GM20000 (cell line): Measurements from ENCODE around the gene GABRD.
"Not testable (repeated sequence)": the region's sequence is repeated elsewhere in the genome, so short reads cannot be mapped to it uniquely, and the experiment has no call there.

Experiments
- DNase-seq: peaks from one replicate; pipeline ENCODE4 v3.0.0; 2012; ENCODE audit warnings: low spot score
- CTCF ChIP-seq: IDR thresholded peaks from 2 replicates; pipeline ENCODE4 v1.5.1; 2012; ENCODE audit warnings: mild to moderate bottlenecking, control low read depth; ENCODE audit errors: extremely low read depth, missing control alignments

GABRD gene

GRCh38 chr1:1973716-1974642 lies 45.2 kb upstream of the GABRD start:
- DNase-seq = no peak
- TF ChIP-seq CTCF = no peak

DNA sequence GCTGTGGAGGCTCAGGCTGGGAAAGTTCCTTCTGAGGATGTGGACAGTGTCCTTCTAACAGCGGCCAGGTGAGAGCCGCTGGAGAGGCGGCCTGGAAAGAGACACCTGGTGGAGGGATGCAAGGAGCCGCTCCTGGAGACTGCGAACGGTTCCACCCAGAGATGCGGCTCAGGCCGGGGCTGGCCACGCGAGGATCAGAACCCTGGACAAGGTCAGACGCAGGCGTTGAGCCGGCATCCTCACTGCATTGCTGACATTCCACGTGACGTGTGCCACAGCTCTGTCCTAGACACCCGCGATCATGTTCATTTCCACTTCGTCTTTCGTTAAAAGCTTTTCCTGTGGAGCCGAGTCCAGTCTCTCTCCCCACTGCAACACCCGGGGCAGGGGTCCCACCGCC lies 44.3 kb upstream of the GABRD start:
- no peak for DNase-seq
- no peak for TF ChIP-seq CTCF

DNA sequence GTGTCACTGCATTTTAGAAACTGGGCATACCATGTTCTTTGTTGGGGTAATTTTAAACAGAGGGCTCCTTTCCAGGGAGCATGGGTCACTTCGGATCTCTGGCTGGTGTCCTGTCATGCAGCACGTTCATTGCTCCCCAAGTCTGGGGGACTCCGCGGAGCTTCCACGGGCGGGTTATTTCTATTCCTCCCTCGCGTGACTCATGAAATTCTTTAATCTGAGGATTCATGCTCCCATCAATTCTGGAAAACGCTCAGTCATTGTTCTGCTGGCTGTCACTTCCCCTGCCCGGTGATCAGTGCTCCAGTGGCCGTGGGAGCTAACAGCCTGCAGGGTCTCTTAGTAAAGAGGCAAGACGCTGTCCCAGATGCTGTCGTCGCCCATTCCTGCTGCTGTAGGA lies 43.6 kb upstream of the GABRD start:
- DNase-seq = no peak
- no peak for TF ChIP-seq CTCF

GRCh38 chr1:1976031-1976430 lies 43.1 kb upstream of the GABRD start:
- no peak for DNase-seq
- TF ChIP-seq CTCF = no peak

DNA sequence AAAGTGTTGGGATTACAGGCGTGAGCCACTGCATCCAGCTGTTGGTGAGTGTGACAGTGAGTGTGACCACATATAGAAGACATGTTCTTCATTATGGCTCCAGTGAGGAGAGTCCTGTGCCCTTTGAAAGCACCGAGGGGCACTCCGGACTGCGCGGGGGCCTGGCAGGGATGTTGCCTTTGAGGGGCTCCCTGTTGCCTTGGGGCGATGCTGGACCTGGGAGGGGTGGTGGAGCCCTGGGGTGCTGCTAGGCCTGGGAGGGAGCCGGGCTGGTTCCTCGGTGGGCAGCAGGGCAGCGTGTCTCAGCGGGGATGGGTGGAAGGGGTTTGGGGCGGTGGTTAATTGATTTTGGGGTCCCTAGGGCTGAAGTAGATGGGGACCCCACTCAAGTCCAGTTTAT lies 41.0 kb upstream of the GABRD start:
- no peak for TF ChIP-seq CTCF
- no peak for DNase-seq

- DNase-seq = not testable (repeated sequence)
Measured at GRCh38 chr1:1978690-1979481, 40.3 kb upstream of the GABRD start.

DNA sequence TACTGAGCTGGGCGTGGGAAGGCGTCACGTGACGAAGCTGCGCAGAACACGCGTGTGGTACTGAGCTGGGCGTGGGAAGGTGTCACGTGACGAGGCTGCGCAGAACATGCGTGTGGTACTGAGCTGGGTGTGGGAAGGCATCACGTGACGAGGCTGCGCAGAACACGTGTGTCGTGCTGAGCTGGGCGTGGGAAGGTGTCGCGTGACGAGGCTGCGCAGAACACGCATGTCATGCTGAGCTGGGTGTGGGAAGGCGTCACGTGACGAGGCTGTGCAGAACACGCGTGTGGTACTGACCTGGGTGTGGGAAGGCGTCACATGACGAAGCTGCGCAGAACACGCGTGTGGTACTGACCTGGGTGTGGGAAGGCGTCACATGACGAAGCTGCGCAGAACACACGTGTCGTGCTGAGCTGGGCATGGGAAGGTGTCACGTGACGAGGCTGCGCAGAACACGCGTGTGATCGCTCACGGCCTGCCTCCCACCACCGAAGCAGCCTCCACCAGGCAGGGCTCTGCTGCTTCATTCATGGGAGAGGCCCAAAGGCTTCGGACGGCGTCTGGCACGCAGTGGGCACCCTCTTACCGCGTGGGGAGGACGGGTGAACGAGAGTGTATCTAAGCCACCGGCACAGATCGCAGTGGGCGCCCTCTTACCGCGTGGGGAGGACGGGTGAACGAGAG lies 39.5 kb upstream of the GABRD start:
- TF ChIP-seq CTCF = no peak
- no peak for DNase-seq
